Measurements from ENCODE around the gene TMEM59L. TPM values are rescaled to one million over a fixed set of nuclear protein-coding genes. Genes with fewer than 3 reads are reported as not detected.

Gene TMEM59L
- 0.19 and 0.27 TPM in 2 replicates for total RNA-seq

GRCh38 chr19:18612772-18613588, at the start of gene TMEM59L:
TSS of gene TMEM59L (plus strand) at chr19:18612870. CDS start at chr19:18612959, 89 bp downstream.

GRCh38 chr19:18571564-18572344, 40.9 kb upstream of the TMEM59L start, which contains the start of gene UBA52:
TSS of gene UBA52 (plus strand) at chr19:18571857. CDS start at chr19:18573301, 1,444 bp downstream.

GRCh38 chr19:18588611-18589379, 23.9 kb upstream of the TMEM59L start, which contains the start of gene REX1BD:
TSS of gene REX1BD (plus strand) at chr19:18588798. CDS start at chr19:18588802, 4 bp downstream.

GRCh38 chr19:18606281-18607225, 6.1 kb upstream of the TMEM59L start, which contains the start of gene CRLF1:
TSS of gene CRLF1 (minus strand) at chr19:18606799. CDS start at chr19:18606656, 143 bp downstream.

GRCh38 chr19:18636969-18637629, 24.4 kb downstream of the TMEM59L start, which contains the start of gene KLHL26:
TSS of gene KLHL26 (plus strand) at chr19:18637028. CDS start at chr19:18637055, 27 bp downstream.

Other genes with a start within 250 kb of the TMEM59L start
- gene GDF15, start 226.7 kb upstream of the TMEM59L start, total RNA-seq, result 84.6 and 103 TPM in 2 replicates
- not detected in 2 replicates for gene LRRC25, start 215.2 kb upstream of the TMEM59L start, total RNA-seq
- gene SSBP4, start 193.5 kb upstream of the TMEM59L start, total RNA-seq, result 50.0 and 52.1 TPM in 2 replicates
- gene ISYNA1, start 174.7 kb upstream of the TMEM59L start, total RNA-seq, result 25.2 and 42.6 TPM in 2 replicates
- gene ELL, start 90.8 kb upstream of the TMEM59L start, total RNA-seq, result 13.8 and 13.9 TPM in 2 replicates
- gene FKBP8, start 69.3 kb upstream of the TMEM59L start, total RNA-seq, result 142 and 176 TPM in 2 replicates
- gene KXD1, start 55.0 kb upstream of the TMEM59L start, total RNA-seq, result 52.0 and 55.0 TPM in 2 replicates
- 879 and 894 TPM in 2 replicates for gene UBA52, start 41.0 kb upstream of the TMEM59L start, total RNA-seq
- 55.6 and 71.6 TPM in 2 replicates for gene REX1BD, start 24.1 kb upstream of the TMEM59L start, total RNA-seq
- 0.09 and 1.1 TPM in 2 replicates for gene CRLF1, start 6.1 kb upstream of the TMEM59L start, total RNA-seq
- gene KLHL26, start 24.2 kb downstream of the TMEM59L start, total RNA-seq, result 2.6 and 6.9 TPM in 2 replicates
- gene CRTC1, start 70.8 kb downstream of the TMEM59L start, total RNA-seq, result 0.90 and 1.2 TPM in 2 replicates
- not detected in 2 replicates for gene COMP, start 178.4 kb downstream of the TMEM59L start, total RNA-seq
- gene UPF1, start 219.1 kb downstream of the TMEM59L start, total RNA-seq, result 62.9 and 69.7 TPM in 2 replicates

Measured in endothelial cell of coronary artery (primary cell).